ENCODE measurements around the gene NBL1. TPM values are rescaled to one million over a fixed set of nuclear protein-coding genes. Genes with fewer than 3 reads are reported as not detected.
A peak's percentile ranks its signal among the peaks of the same experiment; 100 is the strongest.

NBL1 gene
- total RNA-seq, 1 donor from 2014 or later: 38.1 TPM

DNA sequence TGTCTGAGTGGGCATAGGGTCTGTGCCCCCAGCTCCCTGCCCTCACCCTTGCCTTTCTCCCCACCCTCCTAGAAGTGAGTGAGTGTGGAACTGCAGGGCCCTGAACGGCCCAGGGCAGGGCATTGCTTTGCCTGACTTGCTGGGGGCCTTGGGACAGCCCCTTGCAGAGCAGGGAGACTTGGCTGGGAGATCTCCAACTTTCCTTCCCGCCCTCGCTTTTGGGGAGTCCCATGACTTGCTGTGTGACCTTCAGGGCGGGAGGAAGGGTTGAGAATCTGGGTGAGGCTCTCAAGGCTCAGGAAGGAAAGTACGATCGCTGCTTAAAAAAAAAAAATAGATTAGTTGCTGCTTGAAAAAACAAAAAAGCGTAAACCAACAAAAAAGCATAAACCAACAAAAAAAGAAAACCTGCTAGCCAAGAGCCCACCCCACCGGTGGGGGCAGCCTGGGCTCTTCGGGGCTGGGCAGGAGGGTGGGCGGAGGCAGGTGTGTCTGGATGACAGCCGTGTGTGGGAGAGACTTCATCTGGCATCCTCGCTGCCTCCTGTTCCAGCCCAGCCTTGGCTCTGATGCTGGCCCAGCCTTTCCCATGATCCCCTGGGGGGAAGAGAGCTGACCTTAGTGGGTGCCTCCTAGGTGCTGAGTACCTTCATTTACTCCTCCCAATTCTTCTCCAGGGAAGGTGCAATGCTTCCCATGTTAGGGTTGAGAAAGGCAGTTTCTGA, 6.5 kb downstream of the NBL1 start:
- Mint-ChIP-seq H3K36me3 (ENCODE audit: low read depth, unreplicated experiment) (no peaks in the 10 kb centered on the region), H3K4me3 (ENCODE audit: unreplicated experiment) (no peak overlapping the region), H3K9me3 (ENCODE audit: unreplicated experiment) (no peaks in the 10 kb centered on the region), H3K27ac (ENCODE audit: unreplicated experiment) (no peak overlapping the region), H3K4me1 (ENCODE audit: unreplicated experiment) (peaks cover 7% of the 10 kb centered on the region), H3K27me3 (ENCODE audit: unreplicated experiment) (no peaks in the 10 kb centered on the region)
- TF ChIP-seq, protein P1, sequence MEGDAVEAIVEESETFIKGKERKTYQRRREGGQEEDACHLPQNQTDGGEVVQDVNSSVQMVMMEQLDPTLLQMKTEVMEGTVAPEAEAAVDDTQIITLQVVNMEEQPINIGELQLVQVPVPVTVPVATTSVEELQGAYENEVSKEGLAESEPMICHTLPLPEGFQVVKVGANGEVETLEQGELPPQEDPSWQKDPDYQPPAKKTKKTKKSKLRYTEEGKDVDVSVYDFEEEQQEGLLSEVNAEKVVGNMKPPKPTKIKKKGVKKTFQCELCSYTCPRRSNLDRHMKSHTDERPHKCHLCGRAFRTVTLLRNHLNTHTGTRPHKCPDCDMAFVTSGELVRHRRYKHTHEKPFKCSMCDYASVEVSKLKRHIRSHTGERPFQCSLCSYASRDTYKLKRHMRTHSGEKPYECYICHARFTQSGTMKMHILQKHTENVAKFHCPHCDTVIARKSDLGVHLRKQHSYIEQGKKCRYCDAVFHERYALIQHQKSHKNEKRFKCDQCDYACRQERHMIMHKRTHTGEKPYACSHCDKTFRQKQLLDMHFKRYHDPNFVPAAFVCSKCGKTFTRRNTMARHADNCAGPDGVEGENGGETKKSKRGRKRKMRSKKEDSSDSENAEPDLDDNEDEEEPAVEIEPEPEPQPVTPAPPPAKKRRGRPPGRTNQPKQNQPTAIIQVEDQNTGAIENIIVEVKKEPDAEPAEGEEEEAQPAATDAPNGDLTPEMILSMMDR (IDR thresholded peaks at IDR 0.05; ENCODE audit: unreplicated experiment): no peak
- DNase-seq (ENCODE audit: low spot score): no peak

DNA sequence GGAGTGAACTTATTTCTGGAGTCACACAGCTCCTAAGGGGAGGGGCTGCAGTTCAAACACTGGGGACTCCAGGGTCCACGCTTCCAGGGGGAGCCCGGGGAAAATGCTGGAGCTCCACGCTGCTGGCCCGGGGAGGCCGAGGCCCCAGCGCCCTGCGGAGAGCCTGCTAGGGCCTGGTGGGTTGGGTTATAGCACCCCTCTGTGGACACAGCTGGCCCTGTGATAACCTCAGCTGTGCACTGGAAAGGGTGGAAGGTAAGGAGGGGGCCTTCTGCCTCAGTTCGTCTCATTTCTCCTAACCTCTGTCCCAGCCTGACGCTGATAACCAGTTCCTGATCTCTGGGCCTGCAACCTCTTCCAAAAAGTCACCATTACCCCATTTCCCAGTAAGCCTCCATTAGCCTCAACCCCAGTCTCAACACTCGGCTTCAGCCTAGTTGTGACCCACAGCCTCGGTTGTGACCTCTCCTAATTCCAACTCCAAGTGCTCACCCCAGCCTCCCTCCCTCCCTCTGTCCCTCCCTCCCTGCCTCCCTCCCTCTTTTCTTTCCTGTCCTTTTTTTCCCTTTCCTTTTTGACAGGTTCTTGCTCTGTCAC, 7.1 kb downstream of the NBL1 start:
- no peaks in the 10 kb centered on the region for H3K9me3 Mint-ChIP-seq (ENCODE audit: unreplicated experiment)
- peaks cover 9% of the 10 kb centered on the region for H3K4me1 Mint-ChIP-seq (ENCODE audit: unreplicated experiment)
- H3K4me3 Mint-ChIP-seq (ENCODE audit: unreplicated experiment): no peak overlapping the region
- peak; percentile 63 for DNase-seq (ENCODE audit: low spot score)
- H3K36me3 Mint-ChIP-seq (ENCODE audit: low read depth, unreplicated experiment): no peaks in the 10 kb centered on the region
- H3K27ac Mint-ChIP-seq (ENCODE audit: unreplicated experiment): no peak overlapping the region
- TF ChIP-seq, protein P1 (IDR thresholded peaks at IDR 0.05; ENCODE audit: unreplicated experiment): no peak
- no peaks in the 10 kb centered on the region for H3K27me3 Mint-ChIP-seq (ENCODE audit: unreplicated experiment)

DNA sequence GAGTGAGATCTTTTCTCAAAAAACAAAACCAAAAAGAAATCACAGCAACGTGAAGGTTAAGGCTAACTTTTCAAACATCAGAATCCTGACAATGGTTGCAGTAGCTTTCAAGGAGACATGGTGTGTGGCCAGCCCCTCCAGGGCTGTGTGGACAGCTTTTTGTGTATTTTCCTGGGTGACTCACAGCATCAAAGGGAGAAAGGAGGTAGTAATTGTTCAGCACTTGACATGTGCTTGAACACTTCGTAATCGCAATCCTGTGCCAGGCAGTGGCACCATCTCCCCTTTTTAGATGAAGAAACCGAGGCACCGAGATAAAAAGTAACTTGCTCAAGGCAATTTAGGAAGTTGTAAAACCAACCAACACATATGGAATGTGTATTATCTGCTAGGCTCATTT, 10.3 kb downstream of the NBL1 start:
- DNase-seq (ENCODE audit: low spot score): no peak
- Mint-ChIP-seq H3K9me3 (ENCODE audit: unreplicated experiment) (no peaks in the 10 kb centered on the region), H3K36me3 (ENCODE audit: low read depth, unreplicated experiment) (no peaks in the 10 kb centered on the region), H3K27me3 (ENCODE audit: unreplicated experiment) (no peaks in the 10 kb centered on the region), H3K4me3 (ENCODE audit: unreplicated experiment) (no peak overlapping the region), H3K4me1 (ENCODE audit: unreplicated experiment) (peaks cover 5% of the 10 kb centered on the region), H3K27ac (ENCODE audit: unreplicated experiment) (no peak overlapping the region)
- TF ChIP-seq, protein P1 (IDR thresholded peaks at IDR 0.05; ENCODE audit: unreplicated experiment): no peak

DNA sequence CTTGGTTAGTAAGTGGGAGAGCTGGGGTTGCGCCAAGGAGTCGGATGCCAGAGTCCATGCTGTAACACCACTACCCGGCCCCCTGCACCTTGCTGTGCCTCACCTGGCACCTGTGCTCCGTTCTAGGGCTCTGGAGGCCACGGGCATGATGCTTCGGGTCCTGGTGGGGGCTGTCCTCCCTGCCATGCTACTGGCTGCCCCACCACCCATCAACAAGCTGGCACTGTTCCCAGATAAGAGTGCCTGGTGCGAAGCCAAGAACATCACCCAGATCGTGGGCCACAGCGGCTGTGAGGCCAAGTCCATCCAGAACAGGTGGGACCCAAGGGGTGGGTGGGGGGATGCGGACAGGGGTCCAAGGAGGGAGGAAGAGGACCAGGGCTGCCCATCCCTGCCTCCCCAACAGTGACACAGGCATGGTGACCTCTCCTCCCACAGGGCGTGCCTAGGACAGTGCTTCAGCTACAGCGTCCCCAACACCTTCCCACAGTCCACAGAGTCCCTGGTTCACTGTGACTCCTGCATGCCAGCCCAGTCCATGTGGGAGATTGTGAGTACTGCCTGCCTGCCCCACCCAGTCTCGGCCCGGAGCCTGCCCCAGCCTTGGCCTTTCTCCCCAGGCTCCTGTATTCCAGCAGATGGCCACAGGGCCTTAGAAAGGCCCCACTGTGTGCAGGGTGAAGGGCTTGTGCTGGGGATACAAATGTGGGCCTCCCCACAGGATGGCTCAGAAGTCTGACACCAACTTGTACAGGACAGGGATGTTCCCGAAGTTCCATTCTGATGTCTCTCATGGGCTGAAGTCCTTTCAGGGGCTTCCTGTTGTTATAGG, 11.0 kb downstream of the NBL1 start:
- Mint-ChIP-seq H3K9me3 (ENCODE audit: unreplicated experiment) (no peaks in the 10 kb centered on the region), H3K36me3 (ENCODE audit: low read depth, unreplicated experiment) (no peaks in the 10 kb centered on the region), H3K27me3 (ENCODE audit: unreplicated experiment) (peaks cover 4% of the 10 kb centered on the region), H3K27ac (ENCODE audit: unreplicated experiment) (no peak overlapping the region), H3K4me3 (ENCODE audit: unreplicated experiment) (no peak overlapping the region), H3K4me1 (ENCODE audit: unreplicated experiment) (peaks cover 9% of the 10 kb centered on the region)
- TF ChIP-seq, protein P1 (IDR thresholded peaks at IDR 0.05; ENCODE audit: unreplicated experiment): no peak
- no peak for DNase-seq (ENCODE audit: low spot score)

Data from endothelial cell (in vitro differentiated cells).